Ishikawa (cell line): Measurements from ENCODE around the gene LRRC8D.

Source experiments
- CEBPB ChIP-seq: IDR thresholded peaks from 2 replicates; pipeline ENCODE4 v1.6.1; 2012
- CREB1 ChIP-seq: IDR thresholded peaks from 2 replicates; pipeline ENCODE4 v1.6.1; 2012; ENCODE audit warnings: low read depth
- EGR1 ChIP-seq: IDR thresholded peaks from 2 replicates; pipeline ENCODE4 v1.6.1; 2012
- EP300 ChIP-seq: IDR thresholded peaks from 2 replicates; pipeline ENCODE4 v1.6.1; 2012; ENCODE audit warnings: borderline replicate concordance
- FOXM1 ChIP-seq: IDR thresholded peaks from 2 replicates; pipeline ENCODE4 v1.6.1; 2012; ENCODE audit warnings: low read depth, borderline replicate concordance
- NFIC ChIP-seq: IDR thresholded peaks from 2 replicates; pipeline ENCODE4 v1.6.1; 2012
- RAD21 ChIP-seq: IDR thresholded peaks from 2 replicates; pipeline ENCODE4 v1.6.1; 2012; ENCODE audit warnings: low read depth
- TAF1 ChIP-seq: IDR thresholded peaks from 2 replicates; pipeline ENCODE4 v1.6.1; 2012; ENCODE audit warnings: low read depth, mild to moderate bottlenecking
- TCF12 ChIP-seq: IDR thresholded peaks from 2 replicates; pipeline ENCODE4 v1.6.1; 2012; ENCODE audit warnings: low read depth
- TEAD4 ChIP-seq: IDR thresholded peaks from 2 replicates; pipeline ENCODE4 v1.6.1; 2012
- YY1 ChIP-seq: IDR thresholded peaks from 2 replicates; pipeline ENCODE4 v1.6.1; 2012; ENCODE audit warnings: low read depth
- ZBTB7A ChIP-seq: IDR thresholded peaks from 2 replicates; pipeline ENCODE4 v1.6.1; 2012; ENCODE audit warnings: low read depth
- TF ChIP-seq, protein P1 (sequence below): IDR thresholded peaks from 2 replicates; pipeline ENCODE4 v1.6.1; 2012
- TF ChIP-seq, protein P2 (sequence below): IDR thresholded peaks from 2 replicates; pipeline ENCODE4 v1.6.1; 2012
- TF ChIP-seq, protein P3 (sequence below): IDR thresholded peaks from 2 replicates; pipeline ENCODE4 v1.6.1; 2012; ENCODE audit warnings: low read depth, mild to moderate bottlenecking

LRRC8D gene

DNA sequence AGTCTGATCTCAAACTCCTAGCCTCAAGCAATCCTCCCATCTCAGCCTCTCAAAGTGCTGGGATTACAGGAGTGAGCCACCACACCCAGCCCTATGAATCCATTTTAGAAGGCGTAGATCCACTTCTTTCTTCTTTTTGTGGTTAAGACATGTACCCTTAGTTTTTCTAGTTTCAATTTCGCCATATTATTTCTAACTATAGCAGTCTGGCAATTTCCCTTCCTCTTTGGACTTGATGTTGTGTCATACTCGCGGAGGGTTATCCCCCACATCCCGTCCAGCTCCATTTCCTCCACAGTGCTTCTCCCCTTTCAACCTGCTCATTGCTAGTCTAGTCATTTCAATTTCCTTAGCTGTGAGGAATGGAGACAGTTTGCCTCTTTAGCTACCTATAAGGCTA is 5.2 kb upstream of the LRRC8D start:
- TF ChIP-seq CREB1 (no peak), NFIC (no peak), RAD21 (no peak), ZBTB7A (no peak), YY1 (no peak), TAF1 (no peak), EP300 (no peak), FOXM1 (no peak), CEBPB (no peak), TCF12 (no peak), TEAD4 (no peak), EGR1 (no peak)
- TF ChIP-seq, protein P1, sequence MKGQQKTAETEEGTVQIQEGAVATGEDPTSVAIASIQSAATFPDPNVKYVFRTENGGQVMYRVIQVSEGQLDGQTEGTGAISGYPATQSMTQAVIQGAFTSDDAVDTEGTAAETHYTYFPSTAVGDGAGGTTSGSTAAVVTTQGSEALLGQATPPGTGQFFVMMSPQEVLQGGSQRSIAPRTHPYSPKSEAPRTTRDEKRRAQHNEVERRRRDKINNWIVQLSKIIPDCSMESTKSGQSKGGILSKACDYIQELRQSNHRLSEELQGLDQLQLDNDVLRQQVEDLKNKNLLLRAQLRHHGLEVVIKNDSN = no peak
- TF ChIP-seq, protein P2, sequence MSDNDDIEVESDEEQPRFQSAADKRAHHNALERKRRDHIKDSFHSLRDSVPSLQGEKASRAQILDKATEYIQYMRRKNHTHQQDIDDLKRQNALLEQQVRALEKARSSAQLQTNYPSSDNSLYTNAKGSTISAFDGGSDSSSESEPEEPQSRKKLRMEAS = no peak
- TF ChIP-seq, protein P3, sequence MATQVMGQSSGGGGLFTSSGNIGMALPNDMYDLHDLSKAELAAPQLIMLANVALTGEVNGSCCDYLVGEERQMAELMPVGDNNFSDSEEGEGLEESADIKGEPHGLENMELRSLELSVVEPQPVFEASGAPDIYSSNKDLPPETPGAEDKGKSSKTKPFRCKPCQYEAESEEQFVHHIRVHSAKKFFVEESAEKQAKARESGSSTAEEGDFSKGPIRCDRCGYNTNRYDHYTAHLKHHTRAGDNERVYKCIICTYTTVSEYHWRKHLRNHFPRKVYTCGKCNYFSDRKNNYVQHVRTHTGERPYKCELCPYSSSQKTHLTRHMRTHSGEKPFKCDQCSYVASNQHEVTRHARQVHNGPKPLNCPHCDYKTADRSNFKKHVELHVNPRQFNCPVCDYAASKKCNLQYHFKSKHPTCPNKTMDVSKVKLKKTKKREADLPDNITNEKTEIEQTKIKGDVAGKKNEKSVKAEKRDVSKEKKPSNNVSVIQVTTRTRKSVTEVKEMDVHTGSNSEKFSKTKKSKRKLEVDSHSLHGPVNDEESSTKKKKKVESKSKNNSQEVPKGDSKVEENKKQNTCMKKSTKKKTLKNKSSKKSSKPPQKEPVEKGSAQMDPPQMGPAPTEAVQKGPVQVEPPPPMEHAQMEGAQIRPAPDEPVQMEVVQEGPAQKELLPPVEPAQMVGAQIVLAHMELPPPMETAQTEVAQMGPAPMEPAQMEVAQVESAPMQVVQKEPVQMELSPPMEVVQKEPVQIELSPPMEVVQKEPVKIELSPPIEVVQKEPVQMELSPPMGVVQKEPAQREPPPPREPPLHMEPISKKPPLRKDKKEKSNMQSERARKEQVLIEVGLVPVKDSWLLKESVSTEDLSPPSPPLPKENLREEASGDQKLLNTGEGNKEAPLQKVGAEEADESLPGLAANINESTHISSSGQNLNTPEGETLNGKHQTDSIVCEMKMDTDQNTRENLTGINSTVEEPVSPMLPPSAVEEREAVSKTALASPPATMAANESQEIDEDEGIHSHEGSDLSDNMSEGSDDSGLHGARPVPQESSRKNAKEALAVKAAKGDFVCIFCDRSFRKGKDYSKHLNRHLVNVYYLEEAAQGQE = no peak

DNA sequence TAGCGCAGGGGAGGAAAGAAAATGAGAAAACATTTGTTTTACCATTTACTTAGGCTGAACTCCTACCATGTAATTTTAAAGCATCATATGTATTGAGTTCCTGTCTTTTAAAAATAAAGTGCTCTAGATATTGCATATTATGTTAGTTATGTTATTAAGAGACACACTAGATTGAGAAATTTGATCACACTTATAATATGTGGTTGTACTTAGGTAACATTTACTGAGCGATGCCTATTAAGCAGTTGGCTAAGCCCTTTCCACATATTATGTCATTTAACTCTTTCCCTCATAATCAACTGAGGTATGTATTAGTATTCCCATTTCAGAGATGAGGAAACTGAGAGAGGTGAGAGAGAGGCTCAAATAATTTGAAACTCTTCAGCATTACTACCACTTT is 4.5 kb upstream of the LRRC8D start:
- TF ChIP-seq TAF1 (no peak), TCF12 (no peak), FOXM1 (no peak), YY1 (no peak), RAD21 (no peak), EP300 (no peak), CEBPB (no peak), NFIC (no peak)
- TF ChIP-seq, protein P3 = no peak
- TF ChIP-seq, protein P1 = no peak

DNA sequence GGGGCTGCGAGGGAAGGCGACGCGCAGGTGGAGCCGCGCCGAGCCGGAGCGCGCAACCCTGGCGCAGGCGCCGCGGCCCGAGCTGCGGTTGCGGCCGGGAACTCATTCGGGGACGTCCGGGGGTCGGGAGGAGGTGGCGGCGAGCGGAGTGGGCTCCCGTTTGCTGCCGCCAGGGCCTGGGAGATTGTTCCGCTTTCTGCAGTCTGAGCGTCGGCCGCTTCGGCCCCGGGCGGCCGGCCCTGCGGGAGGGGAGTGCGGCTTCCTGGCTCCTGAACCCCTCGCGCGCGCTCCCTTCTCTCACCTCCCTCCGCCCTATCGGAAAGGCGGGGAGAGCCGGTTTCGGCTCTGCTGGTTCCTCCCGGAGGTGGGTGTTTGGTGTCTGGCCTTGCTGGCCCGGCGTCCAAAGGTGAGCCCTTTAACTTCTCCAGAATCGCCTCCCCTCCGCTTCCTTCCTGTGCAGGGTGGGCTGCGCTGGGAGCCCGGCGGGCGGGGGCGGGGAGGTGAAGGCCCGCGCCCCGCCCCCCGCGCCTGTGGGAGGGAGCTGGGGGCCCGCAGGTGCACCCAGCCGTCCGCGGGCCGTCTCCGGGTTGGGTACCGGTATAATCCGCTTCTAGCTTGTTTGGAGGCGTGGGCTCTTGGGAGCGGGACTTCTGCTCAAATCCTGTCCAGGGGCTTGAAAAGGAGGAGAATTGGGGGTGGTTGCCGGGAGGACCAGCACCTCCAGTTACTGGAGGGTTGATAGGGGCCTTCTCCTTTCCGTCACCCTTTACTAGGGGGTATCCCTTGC is 683 bp downstream of the LRRC8D start:
- TF ChIP-seq TCF12 (no peak), CREB1 (no peak), EGR1 (peak; percentile 54), ZBTB7A (peak; percentile 69), TEAD4 (no peak), FOXM1 (no peak), EP300 (0 out of 2 replicates have a peak, but pooled peaks have one; percentile 17), TAF1 (0 out of 2 replicates have a peak, but pooled peaks have one; percentile 20), CEBPB (no peak), NFIC (0 out of 2 replicates have a peak, but pooled peaks have one; percentile 16)
- TF ChIP-seq, protein P2 = peak; percentile 36; the same call in 1 of the 2 replicates

DNA sequence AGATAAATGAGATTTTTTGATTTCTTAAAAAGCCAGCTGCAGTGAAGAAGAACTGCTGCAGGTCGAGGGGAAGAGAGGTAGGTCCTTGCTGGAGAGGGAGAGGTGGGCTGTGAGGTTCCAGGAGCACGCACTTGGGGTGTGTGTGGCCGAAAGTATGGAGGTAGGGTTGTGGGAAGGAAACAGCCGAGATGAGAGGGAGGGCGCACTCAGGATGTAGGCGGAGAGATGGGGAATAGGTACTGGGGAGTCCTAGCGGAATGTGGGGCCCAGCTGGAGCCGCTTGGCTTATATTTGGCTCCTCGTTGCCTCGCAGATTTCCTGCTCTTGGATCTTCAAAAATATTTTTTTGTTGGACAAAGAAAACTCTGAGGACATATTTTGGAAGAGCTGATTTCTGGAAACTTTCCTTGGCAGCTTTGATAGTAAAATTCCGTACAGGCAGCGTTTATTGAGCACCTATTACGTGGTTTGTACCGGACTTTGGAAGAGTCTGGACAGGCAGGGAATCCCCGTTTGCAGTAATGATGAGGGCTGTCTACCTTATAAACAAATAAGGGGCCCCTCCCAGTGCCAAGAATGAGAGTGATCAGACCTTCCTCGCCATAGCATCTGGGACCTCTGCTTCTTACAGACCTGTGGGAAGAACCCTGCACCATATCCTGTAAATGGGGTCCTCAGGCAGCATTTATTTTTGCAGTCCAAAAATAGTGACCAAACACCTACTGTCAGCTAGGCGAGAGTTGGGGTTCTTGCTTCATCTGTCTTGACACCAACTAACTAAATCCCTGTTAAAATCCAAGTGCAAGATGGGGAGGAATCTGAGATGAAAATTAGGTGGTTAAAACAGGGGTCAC is 1.5 kb downstream of the LRRC8D start:
- TF ChIP-seq FOXM1 = no peak
- TF ChIP-seq, protein P2 = 0 out of 2 replicates have a peak, but pooled peaks have one; percentile 5

DNA sequence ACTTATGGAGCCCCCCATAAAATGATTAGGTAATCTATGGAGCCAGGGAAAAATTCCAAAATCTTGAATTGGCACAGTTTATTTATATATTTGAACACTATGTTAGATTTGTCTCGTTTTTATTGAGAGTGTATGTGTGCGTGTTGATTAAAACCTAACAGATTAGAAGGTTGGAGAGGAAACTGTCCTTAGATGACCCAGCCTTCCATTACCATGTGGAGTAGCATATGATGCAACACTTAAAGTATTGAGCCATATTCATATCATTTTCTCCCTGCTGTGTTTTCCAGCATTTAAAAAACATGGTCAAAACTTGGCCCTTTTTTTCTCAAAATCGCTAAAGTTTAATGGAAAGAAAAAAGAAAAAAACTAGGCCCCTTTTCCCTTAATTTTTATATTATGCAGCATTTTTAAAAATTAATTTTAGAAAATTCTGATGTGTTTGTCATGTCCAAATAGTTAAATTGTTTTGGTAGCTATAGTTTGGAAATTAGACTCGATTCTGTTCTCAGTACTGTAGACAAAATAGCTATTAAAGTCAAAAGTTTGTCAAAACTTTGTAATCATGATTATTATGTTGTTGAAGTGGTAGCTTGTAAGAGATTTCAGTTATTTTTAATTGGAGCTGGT is 2.3 kb downstream of the LRRC8D start:
- TF ChIP-seq YY1 (no peak), EP300 (no peak), TEAD4 (no peak), CEBPB (peak; percentile 62), TAF1 (no peak), NFIC (no peak), TCF12 (no peak), CREB1 (no peak), EGR1 (no peak)
